GM18870 (cell line): Measurements from ENCODE around the gene RHOBTB3.

Experiments
- ATAC-seq: cut with Tn5 transposase; IDR thresholded peaks from one replicate; pipeline ENCODE4 v1.9.1; 2021; ENCODE audit warnings: moderate library complexity; ENCODE audit not compliant: unreplicated experiment

Gene RHOBTB3

GRCh38 chr5:95731571-95732554, 727 bp downstream of the RHOBTB3 start:
- no peak for ATAC-seq

- ATAC-seq: no peak
Observed at GRCh38 chr5:95733107-95733665, 2.0 kb downstream of the RHOBTB3 start.

- no peak for ATAC-seq
Observed at GRCh38 chr5:95734187-95734586, 3.1 kb downstream of the RHOBTB3 start.

- ATAC-seq: no peak
Observed at GRCh38 chr5:95734906-95735305, 3.8 kb downstream of the RHOBTB3 start.

- ATAC-seq: no peak
Observed at GRCh38 chr5:95735406-95735805, 4.3 kb downstream of the RHOBTB3 start.

GRCh38 chr5:95738072-95738471, 6.9 kb downstream of the RHOBTB3 start:
- ATAC-seq: no peak

DNA sequence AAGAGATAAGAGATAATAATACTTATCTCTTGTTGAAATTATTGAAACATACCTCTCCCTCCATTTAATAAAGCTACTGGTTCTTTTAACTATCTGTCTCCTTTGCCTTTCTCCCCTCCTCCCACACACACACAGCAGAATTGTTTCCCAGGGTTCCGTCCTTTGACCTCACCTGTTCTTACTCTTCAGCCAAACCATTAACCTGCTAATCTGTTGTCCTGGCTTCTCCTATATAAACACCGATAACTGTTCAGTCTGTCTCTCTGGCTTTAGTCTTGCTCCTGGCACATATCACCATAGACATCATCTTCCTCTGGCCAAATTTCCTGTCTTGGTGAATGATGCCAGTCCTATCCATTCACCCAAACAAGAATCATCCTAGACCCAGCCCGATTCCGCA, 7.7 kb downstream of the RHOBTB3 start:
- ATAC-seq: no peak

GRCh38 chr5:95739857-95740256, 8.7 kb downstream of the RHOBTB3 start:
- no peak for ATAC-seq

DNA sequence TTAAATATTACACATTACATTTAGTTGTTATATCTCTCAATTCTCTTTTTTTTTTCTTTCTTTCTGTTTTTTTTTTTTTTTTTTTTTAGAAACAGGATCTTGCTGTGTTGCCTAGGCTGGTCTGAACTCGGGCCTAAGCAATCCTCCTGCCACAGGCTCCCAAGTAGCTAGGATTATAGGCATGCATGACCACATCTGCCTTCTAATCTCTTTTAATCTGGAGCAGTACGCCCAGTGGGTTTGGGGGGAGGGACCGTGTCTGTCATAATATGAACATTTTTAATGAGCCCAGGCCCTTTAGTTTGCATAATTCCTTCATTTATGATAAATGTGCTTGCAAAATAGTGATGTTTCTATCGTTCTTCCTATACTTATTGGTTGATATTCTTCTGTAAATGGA, 10.3 kb downstream of the RHOBTB3 start:
- no peak for ATAC-seq

DNA sequence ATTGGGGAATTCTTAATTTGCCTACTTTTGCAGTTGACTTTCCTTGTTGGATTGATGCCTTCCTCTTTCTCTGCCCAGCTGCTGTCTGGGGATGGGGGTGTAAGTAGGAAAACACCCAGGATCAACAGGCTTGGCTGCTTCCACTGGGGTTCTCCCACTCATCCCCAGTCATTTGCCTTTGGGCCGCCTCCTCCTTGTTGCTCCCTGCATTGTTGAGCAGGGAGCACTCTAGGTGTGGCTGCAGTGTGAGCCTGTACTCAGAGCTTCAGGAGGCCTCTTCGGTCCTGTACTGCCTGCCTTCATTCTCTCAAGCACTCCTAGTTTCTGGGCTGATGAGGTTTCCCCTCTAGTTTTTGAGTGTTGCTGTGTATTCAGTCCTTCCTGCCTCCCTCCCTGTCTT, 12.1 kb downstream of the RHOBTB3 start:
- no peak for ATAC-seq

- ATAC-seq: no peak
Observed at GRCh38 chr5:95743877-95744276, 12.7 kb downstream of the RHOBTB3 start.

- ATAC-seq: no peak
Observed at GRCh38 chr5:95746194-95746593, 15.1 kb downstream of the RHOBTB3 start.

DNA sequence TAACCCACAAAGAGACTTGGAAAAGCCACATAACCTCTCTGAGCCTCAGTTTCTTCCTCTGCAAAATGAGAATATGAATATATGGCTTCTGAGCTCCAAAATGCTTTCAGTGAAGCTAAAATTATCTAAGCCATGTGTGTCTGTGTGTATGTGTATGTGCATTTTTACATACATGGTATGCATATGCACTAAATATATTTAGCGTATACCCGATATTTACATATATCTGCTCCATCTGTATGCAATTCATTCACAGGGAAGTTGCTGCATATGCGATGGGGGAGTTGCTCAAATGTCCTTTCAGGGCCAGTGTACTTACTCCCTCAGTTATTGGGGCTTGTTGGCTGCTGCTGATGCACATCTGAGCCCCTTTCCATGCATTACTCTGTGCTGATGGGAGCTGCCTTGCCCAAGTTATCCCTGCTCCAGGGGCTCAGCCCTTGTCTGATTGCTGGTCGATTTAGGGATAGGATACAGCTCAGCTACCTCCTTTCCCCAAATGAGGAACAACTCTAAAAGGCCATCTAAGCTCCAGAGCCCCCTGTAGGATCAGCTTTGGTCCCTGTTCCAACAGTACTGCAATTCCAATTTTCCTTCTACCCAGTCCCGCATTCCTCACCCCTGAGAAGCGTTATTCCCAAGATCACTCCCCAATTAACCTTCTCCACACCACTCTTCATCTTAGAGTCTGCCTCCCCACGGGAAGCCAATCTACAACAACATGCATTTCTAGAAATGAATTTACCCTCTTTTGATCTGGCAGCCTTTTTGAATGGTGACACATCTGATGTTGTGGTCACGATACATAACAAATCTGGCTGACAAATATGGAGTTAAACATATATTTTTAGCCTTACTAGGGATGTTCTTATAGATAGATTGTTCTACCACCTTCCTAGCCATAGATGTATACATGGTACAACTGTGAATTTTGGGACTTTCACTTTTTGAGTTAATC, 15.9 kb downstream of the RHOBTB3 start:
- ATAC-seq: no peak

DNA sequence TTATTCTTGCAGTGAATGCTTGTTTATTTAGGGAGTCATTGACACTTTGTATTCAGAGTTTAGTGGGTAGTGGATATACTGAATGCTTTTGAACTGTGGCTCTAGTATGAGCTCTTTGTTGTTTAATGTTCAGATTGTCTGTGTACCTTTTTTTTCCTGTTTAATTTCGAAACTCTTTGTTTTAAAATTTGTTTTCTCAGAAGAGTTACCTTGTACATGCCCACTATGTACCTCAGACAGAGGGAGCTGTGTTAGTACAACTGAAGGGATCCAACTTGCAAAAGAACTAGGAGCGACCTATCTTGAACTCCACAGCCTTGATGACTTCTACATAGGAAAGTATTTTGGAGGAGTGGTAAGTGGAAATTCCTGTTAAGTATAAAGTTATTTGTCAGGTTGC, 17.0 kb downstream of the RHOBTB3 start:
- no peak for ATAC-seq

- ATAC-seq: no peak
Observed at GRCh38 chr5:95754545-95754944, 23.4 kb downstream of the RHOBTB3 start.

- no peak for ATAC-seq
Observed at GRCh38 chr5:95759005-95759404, 27.9 kb downstream of the RHOBTB3 start.

- ATAC-seq: no peak
Observed at GRCh38 chr5:95759634-95760033, 28.5 kb downstream of the RHOBTB3 start.

- ATAC-seq: peak; percentile 92
Observed at GRCh38 chr5:95760273-95761191, 29.4 kb downstream of the RHOBTB3 start.

DNA sequence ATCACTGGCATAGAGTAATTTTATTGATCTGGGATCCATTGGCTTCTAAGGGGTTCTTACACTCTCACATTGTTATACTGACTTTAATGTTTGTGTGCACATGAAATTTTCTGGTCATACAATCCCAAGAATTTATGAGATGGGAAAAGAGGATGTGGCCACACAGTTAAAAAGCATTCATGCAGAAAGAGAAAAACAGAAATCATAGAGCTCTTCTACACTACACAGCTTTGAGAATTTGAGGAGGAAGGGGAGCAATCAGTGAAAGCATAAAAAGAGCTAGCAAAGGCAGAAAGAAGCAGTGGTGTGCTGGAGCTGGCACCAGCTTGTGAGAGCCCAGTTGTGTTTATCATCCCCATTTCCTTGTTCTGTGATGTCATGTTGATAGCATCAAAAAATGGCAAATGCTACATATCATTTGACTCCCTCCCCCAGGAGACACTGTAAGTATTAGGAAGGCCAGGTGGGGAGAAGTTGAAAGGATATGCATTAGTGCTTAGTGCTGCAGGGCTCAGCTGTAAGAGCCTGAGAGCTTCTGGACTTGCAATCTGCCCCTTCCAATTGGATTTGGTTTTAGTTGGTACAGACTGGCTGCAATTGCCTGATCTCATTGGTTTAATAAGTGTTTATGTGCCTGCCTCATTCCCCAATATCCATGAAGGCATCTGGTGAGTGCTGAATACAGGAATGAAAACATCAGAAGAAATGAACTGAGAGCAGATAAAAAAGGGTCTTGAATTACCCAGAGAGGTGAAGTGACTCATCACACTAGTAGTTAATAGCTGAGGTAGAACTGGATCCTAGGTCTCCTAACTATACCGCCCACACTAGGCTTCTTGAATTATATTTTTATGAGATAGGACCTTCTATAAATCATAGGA, 30.9 kb downstream of the RHOBTB3 start:
- ATAC-seq: no peak
